Sigmoid colon (tissue), 4 donors: ENCODE data around the gene ARL16.

Source experiments
- EP300 ChIP-seq, 4 donors: sonication (generic); formaldehyde crosslinking; IDR thresholded peaks; one replicate each; pipeline ENCODE4 v1.6.1; 2017; ENCODE audit warnings: antibody characterized with exemption in 4 of 4
- POLR2A ChIP-seq, 2 donors: fragments of 450-650 bp; IDR thresholded peaks; one replicate each; pipeline ENCODE4 v1.6.1; 2016; ENCODE audit warnings: antibody characterized with exemption in 2 of 2, mild to moderate bottlenecking in 2 of 2, moderate library complexity in 2 of 2
- POLR2AphosphoS5 ChIP-seq, 4 donors: sonication (generic); formaldehyde crosslinking; IDR thresholded peaks; one replicate each; pipeline ENCODE4 v1.6.1; 2017; ENCODE audit warnings: antibody characterized with exemption in 4 of 4
- TF ChIP-seq, protein P1 (sequence below), 4 experiments: fragments of 450-650 bp in 3 of 4; fragments of 200-600 bp in 1 of 4; IDR thresholded peaks; one replicate each; pipeline ENCODE4 v1.5.1; 2016 to 2019; ENCODE audit warnings: antibody characterized with exemption in 4 of 4, mild to moderate bottlenecking in 3 of 4, moderate library complexity in 2 of 4

GRCh38 chr17:81685108-81685507, 1.5 kb upstream of the ARL16 start:
- TF ChIP-seq, protein P1, sequence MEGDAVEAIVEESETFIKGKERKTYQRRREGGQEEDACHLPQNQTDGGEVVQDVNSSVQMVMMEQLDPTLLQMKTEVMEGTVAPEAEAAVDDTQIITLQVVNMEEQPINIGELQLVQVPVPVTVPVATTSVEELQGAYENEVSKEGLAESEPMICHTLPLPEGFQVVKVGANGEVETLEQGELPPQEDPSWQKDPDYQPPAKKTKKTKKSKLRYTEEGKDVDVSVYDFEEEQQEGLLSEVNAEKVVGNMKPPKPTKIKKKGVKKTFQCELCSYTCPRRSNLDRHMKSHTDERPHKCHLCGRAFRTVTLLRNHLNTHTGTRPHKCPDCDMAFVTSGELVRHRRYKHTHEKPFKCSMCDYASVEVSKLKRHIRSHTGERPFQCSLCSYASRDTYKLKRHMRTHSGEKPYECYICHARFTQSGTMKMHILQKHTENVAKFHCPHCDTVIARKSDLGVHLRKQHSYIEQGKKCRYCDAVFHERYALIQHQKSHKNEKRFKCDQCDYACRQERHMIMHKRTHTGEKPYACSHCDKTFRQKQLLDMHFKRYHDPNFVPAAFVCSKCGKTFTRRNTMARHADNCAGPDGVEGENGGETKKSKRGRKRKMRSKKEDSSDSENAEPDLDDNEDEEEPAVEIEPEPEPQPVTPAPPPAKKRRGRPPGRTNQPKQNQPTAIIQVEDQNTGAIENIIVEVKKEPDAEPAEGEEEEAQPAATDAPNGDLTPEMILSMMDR (IDR thresholded peaks at IDR 0.05): no peak
- no peak for TF ChIP-seq POLR2AphosphoS5 (IDR thresholded peaks at IDR 0.05)
- TF ChIP-seq POLR2A (IDR thresholded peaks at IDR 0.05): no peak
- no peak for TF ChIP-seq EP300 (IDR thresholded peaks at IDR 0.05)
